Activated naive CD8-positive, alpha-beta T cell treated with anti-CD3 and anti-CD28 coated beads, Interleukin-2, amount 10 ng/mL, durations not matched to agents 7 days and 5 days (primary cell): Measurements from ENCODE around the gene KLHL35. TPM values are rescaled to one million over a fixed set of nuclear protein-coding genes. Genes with fewer than 3 reads are reported as not detected.

Experiments used
- ATAC-seq: fragments of 150-1000 bp; cut with Tn5 transposase; one replicate; pipeline ENCODE4 v1.10.0; 2021; ENCODE audit warnings: low read depth, moderate library complexity
- POLR2A ChIA-PET: fragments of 350-600 bp; sonication (Branson Sonifier 250); formaldehyde crosslinking; loops from one replicate; lab custom pipeline; 2021; ENCODE audit warnings: antibody characterized with exemption; lab: Charles Lee
- DNase-seq: peaks from one replicate; pipeline ENCODE4 v3.0.0; 2021
- H3K27ac Mint-ChIP-seq: one replicate; pipeline ENCODE4 v1.8.0; 2022; ENCODE audit warnings: mild to moderate bottlenecking, mixed read lengths
- H3K27me3 Mint-ChIP-seq: one replicate; pipeline ENCODE4 v1.8.0; 2022; ENCODE audit warnings: mild to moderate bottlenecking, moderate library complexity, mixed read lengths
- H3K36me3 Mint-ChIP-seq: one replicate; pipeline ENCODE4 v1.8.0; 2021; ENCODE audit warnings: mild to moderate bottlenecking, mixed read lengths
- H3K4me1 Mint-ChIP-seq: one replicate; pipeline ENCODE4 v1.8.0; 2021; ENCODE audit warnings: mixed read lengths
- H3K4me3 Mint-ChIP-seq: one replicate; pipeline ENCODE4 v1.8.0; 2022; ENCODE audit warnings: mild to moderate bottlenecking, moderate library complexity, mixed read lengths
- H3K9me3 Mint-ChIP-seq: one replicate; pipeline ENCODE4 v1.8.0; 2021; ENCODE audit warnings: mixed read lengths
- total RNA-seq, 2 experiments: library from RNA; stranded (reverse); gene quantifications; one replicate each; pipeline ENCODE4 v1.2.3, GENCODE V29; 2021

The KLHL35 gene
- total RNA-seq, 2 experiments from 2014 or later, result 0.55 to 0.65 TPM

GRCh38 chr11:75463106-75463774, 30.2 kb upstream of the KLHL35 start:
- no peaks in the 10 kb centered on the region for H3K36me3 Mint-ChIP-seq
- no peaks in the 10 kb centered on the region for H3K9me3 Mint-ChIP-seq
- POLR2A ChIA-PET, result no interaction called here
- DNase-seq (no peak), ATAC-seq (no peak)
- no peak overlapping the region for H3K4me3 Mint-ChIP-seq
- H3K27me3 Mint-ChIP-seq, result no peaks in the 10 kb centered on the region
- peaks cover 6% of the 10 kb centered on the region for H3K4me1 Mint-ChIP-seq
- no peak overlapping the region for H3K27ac Mint-ChIP-seq

GRCh38 chr11:75462117-75462653, 29.2 kb upstream of the KLHL35 start:
- H3K9me3 Mint-ChIP-seq, result no peaks in the 10 kb centered on the region
- POLR2A ChIA-PET, result no interaction called here
- peak; percentile 12 for ATAC-seq

GRCh38 chr11:75461151-75461550, 28.1 kb upstream of the KLHL35 start:
- no peaks in the 10 kb centered on the region for H3K9me3 Mint-ChIP-seq
- ATAC-seq (no peak), DNase-seq (no peak)
- no peak overlapping the region for H3K27ac Mint-ChIP-seq
- H3K4me1 Mint-ChIP-seq, result peaks cover 2% of the 10 kb centered on the region
- no peaks in the 10 kb centered on the region for H3K27me3 Mint-ChIP-seq
- no peaks in the 10 kb centered on the region for H3K36me3 Mint-ChIP-seq
- H3K4me3 Mint-ChIP-seq, result no peak overlapping the region
- POLR2A ChIA-PET, result no interaction called here

More at GRCh38 chr11:75462117-75462653, 29.2 kb upstream of the KLHL35 start:
- Mint-ChIP-seq H3K27ac (no peak overlapping the region), H3K36me3 (no peaks in the 10 kb centered on the region), H3K27me3 (no peaks in the 10 kb centered on the region), H3K4me3 (no peak overlapping the region), H3K4me1 (peaks cover 6% of the 10 kb centered on the region)
- DNase-seq, result no peak

- no peak overlapping the region for H3K27ac Mint-ChIP-seq
- ATAC-seq (no peak), DNase-seq (no peak)
- H3K9me3 Mint-ChIP-seq, result no peaks in the 10 kb centered on the region
- H3K27me3 Mint-ChIP-seq, result no peaks in the 10 kb centered on the region
- H3K4me1 Mint-ChIP-seq, result no peaks in the 10 kb centered on the region
- no peak overlapping the region for H3K4me3 Mint-ChIP-seq
- no peaks in the 10 kb centered on the region for H3K36me3 Mint-ChIP-seq
- POLR2A ChIA-PET, result no interaction called here
Measured at GRCh38 chr11:75456596-75457183, 23.7 kb upstream of the KLHL35 start.

GRCh38 chr11:75454987-75455386, 22.0 kb upstream of the KLHL35 start:
- no peak overlapping the region for H3K27ac Mint-ChIP-seq
- H3K4me1 Mint-ChIP-seq, result no peaks in the 10 kb centered on the region

GRCh38 chr11:75453916-75454655, 21.1 kb upstream of the KLHL35 start:
- H3K4me3 Mint-ChIP-seq, result no peak overlapping the region
- ATAC-seq, result no peak
- H3K27ac Mint-ChIP-seq, result no peak overlapping the region
- H3K36me3 Mint-ChIP-seq, result no peaks in the 10 kb centered on the region
- DNase-seq, result no peak
- no peaks in the 10 kb centered on the region for H3K4me1 Mint-ChIP-seq
- no peaks in the 10 kb centered on the region for H3K27me3 Mint-ChIP-seq
- POLR2A ChIA-PET, result no interaction called here
- no peaks in the 10 kb centered on the region for H3K9me3 Mint-ChIP-seq

More at GRCh38 chr11:75454987-75455386, 22.0 kb upstream of the KLHL35 start:
- POLR2A ChIA-PET, result interaction anchor here (1.5 kb wide), 1 partner anchor 9 kb away, joined by 3 read pairs; no protein-coding TSS in a partner anchor
- no peak for ATAC-seq
- Mint-ChIP-seq H3K27me3 (no peaks in the 10 kb centered on the region), H3K4me3 (no peak overlapping the region), H3K9me3 (no peaks in the 10 kb centered on the region), H3K36me3 (no peaks in the 10 kb centered on the region)
- DNase-seq, result no peak

- H3K27ac Mint-ChIP-seq, result no peak overlapping the region
- ATAC-seq, result peak; percentile 30
- DNase-seq, result peak; percentile 67
- no peaks in the 10 kb centered on the region for H3K36me3 Mint-ChIP-seq
- no peaks in the 10 kb centered on the region for H3K27me3 Mint-ChIP-seq
- no peaks in the 10 kb centered on the region for H3K9me3 Mint-ChIP-seq
- POLR2A ChIA-PET, result interaction anchor here (1.4 kb wide), 1 partner anchor 80 kb away, joined by 3 read pairs; no protein-coding TSS in a partner anchor
- no peak overlapping the region for H3K4me3 Mint-ChIP-seq
- H3K4me1 Mint-ChIP-seq, result no peaks in the 10 kb centered on the region
Measured at GRCh38 chr11:75450826-75451821, 18.1 kb upstream of the KLHL35 start.

- Mint-ChIP-seq H3K36me3 (no peaks in the 10 kb centered on the region), H3K27me3 (no peaks in the 10 kb centered on the region), H3K4me1 (no peaks in the 10 kb centered on the region), H3K4me3 (no peak overlapping the region), H3K27ac (no peak overlapping the region), H3K9me3 (no peaks in the 10 kb centered on the region)
- POLR2A ChIA-PET, result no interaction called here
- ATAC-seq (no peak), DNase-seq (no peak)
Measured at GRCh38 chr11:75450236-75450635, 17.2 kb upstream of the KLHL35 start.

GRCh38 chr11:75449776-75450175, 16.8 kb upstream of the KLHL35 start:
- Mint-ChIP-seq H3K36me3 (no peaks in the 10 kb centered on the region), H3K4me3 (no peak overlapping the region), H3K27ac (no peak overlapping the region), H3K4me1 (no peaks in the 10 kb centered on the region), H3K9me3 (no peaks in the 10 kb centered on the region), H3K27me3 (no peaks in the 10 kb centered on the region)
- DNase-seq (no peak), ATAC-seq (no peak)
- POLR2A ChIA-PET, result no interaction called here

GRCh38 chr11:75449271-75449670, 16.3 kb upstream of the KLHL35 start:
- no peak for ATAC-seq
- no peak overlapping the region for H3K27ac Mint-ChIP-seq
- no peaks in the 10 kb centered on the region for H3K36me3 Mint-ChIP-seq
- DNase-seq, result no peak
- POLR2A ChIA-PET, result no interaction called here
- no peaks in the 10 kb centered on the region for H3K27me3 Mint-ChIP-seq
- no peaks in the 10 kb centered on the region for H3K9me3 Mint-ChIP-seq
- no peaks in the 10 kb centered on the region for H3K4me1 Mint-ChIP-seq
- H3K4me3 Mint-ChIP-seq, result no peak overlapping the region

GRCh38 chr11:75447415-75447814, 14.4 kb upstream of the KLHL35 start:
- Mint-ChIP-seq H3K4me3 (no peak overlapping the region), H3K27me3 (no peaks in the 10 kb centered on the region), H3K4me1 (no peaks in the 10 kb centered on the region), H3K27ac (no peak overlapping the region), H3K9me3 (no peaks in the 10 kb centered on the region), H3K36me3 (no peaks in the 10 kb centered on the region)
- DNase-seq (no peak), ATAC-seq (no peak)
- POLR2A ChIA-PET, result no interaction called here

GRCh38 chr11:75445315-75445953, 12.4 kb upstream of the KLHL35 start:
- Mint-ChIP-seq H3K4me1 (no peaks in the 10 kb centered on the region), H3K27ac (no peak overlapping the region), H3K36me3 (no peaks in the 10 kb centered on the region), H3K27me3 (no peaks in the 10 kb centered on the region), H3K4me3 (no peak overlapping the region), H3K9me3 (no peaks in the 10 kb centered on the region)
- POLR2A ChIA-PET, result interaction anchor here (1.4 to 2.6 kb wide), 2 partner anchors 10 to 86 kb away, joined by 3 to 7 read pairs; no protein-coding TSS in a partner anchor
- peak; percentile 78 for DNase-seq
- peak; percentile 74 for ATAC-seq
